ENCODE results near the gene SESN3.

SESN3 gene

DNA sequence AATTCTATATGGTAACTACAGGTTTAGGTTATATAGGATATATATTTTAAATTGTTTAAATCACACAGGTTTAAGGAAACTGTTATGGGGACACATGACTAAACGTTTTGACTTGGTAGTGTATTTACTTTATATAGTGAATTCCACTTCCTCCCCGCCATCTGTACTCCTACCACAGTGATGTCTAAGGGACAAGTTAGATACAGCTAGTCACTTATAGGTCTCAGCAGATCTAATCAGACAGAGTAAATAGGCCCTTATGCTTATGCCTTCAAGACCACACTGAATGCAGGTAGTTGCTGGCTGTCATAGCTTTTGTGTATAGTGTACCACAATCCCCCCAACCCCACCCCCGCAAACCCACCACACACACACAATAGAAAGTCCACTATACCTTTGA is 8.2 kb downstream of the SESN3 start:
- Histone ChIP-seq H3K9me2 (ENCODE audit: low read depth, low read length) (no peaks in the 10 kb centered on the region), H3K79me2 (ENCODE audit: insufficient read depth, low read length) (no peaks in the 10 kb centered on the region), H4K20me1 (ENCODE audit: insufficient read depth, low read length) (no peaks in the 10 kb centered on the region), H3F3A (ENCODE audit: insufficient read depth, low read length) (no peaks in the 10 kb centered on the region), H3K4me1 (ENCODE audit: insufficient read depth, low read length, severe bottlenecking) (no peaks in the 10 kb centered on the region), H3K9me3 (ENCODE audit: low read length) (no peaks in the 10 kb centered on the region), H3K4me3 (ENCODE audit: low read depth, low read length, poor library complexity, severe bottlenecking) (no peak overlapping the region), H3K27ac (ENCODE audit: low read depth, low read length, poor library complexity, severe bottlenecking) (no peak overlapping the region), H2AFZ (ENCODE audit: low read length) (no peak overlapping the region), H3K9ac (ENCODE audit: low read length) (no peak overlapping the region), H3K27me3 (ENCODE audit: insufficient read depth, low read length) (no peaks in the 10 kb centered on the region), H3K4me2 (ENCODE audit: low read length) (no peak overlapping the region), H3K36me3 (ENCODE audit: insufficient read depth, low read length) (peaks cover 6% of the 10 kb centered on the region; the same call in 1 of the 2 replicates)
- TF ChIP-seq CTCF (IDR thresholded peaks at IDR 0.05; ENCODE audit: low read length): no peak
- TF ChIP-seq EZH2 (IDR thresholded peaks at IDR 0.05; ENCODE audit: borderline replicate concordance, low read length): no peak

- H3K9me3 ChIP-seq (ENCODE audit: low read length): no peaks in the 10 kb centered on the region
These were observed 11.4 kb downstream of the SESN3 start for GRCh38 chr11:95219599-95219998.

DNA sequence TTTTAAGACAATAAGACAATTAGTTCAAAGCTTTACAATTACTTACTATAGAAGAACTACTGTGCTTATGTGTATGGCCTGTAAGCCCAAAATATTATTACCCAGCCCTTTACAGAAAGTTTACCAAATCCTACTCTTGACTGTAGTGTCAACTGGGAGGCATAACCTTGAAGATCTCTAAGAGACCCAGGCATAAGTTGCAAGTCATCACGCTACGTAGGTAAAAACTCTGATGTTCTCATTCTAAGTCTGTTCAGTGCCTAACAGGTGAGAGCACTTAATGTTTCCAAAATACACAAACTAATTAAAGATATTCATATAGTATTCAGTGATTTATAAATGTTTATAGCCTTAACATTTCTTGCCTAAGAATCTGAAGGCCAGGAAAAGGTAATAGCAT is 12.9 kb downstream of the SESN3 start:
- no peaks in the 10 kb centered on the region for H3K9me3 ChIP-seq (ENCODE audit: low read length)
- no peak overlapping the region for H3K4me2 ChIP-seq (ENCODE audit: low read length)
- no peaks in the 10 kb centered on the region for H3F3A ChIP-seq (ENCODE audit: insufficient read depth, low read length)
- no peaks in the 10 kb centered on the region for H3K9me2 ChIP-seq (ENCODE audit: low read depth, low read length)
- no peaks in the 10 kb centered on the region for H4K20me1 ChIP-seq (ENCODE audit: insufficient read depth, low read length)
- no peaks in the 10 kb centered on the region for H3K27me3 ChIP-seq (ENCODE audit: insufficient read depth, low read length)
- no peak for TF ChIP-seq EZH2 (IDR thresholded peaks at IDR 0.05; ENCODE audit: borderline replicate concordance, low read length)
- TF ChIP-seq CTCF (IDR thresholded peaks at IDR 0.05; ENCODE audit: low read length): no peak
- no peaks in the 10 kb centered on the region for H3K79me2 ChIP-seq (ENCODE audit: insufficient read depth, low read length)
- no peak overlapping the region for H2AFZ ChIP-seq (ENCODE audit: low read length)
- H3K27ac ChIP-seq (ENCODE audit: low read depth, low read length, poor library complexity, severe bottlenecking): no peak overlapping the region
- H3K9ac ChIP-seq (ENCODE audit: low read length): no peak overlapping the region
- H3K4me3 ChIP-seq (ENCODE audit: low read depth, low read length, poor library complexity, severe bottlenecking): no peak overlapping the region
- H3K36me3 ChIP-seq (ENCODE audit: insufficient read depth, low read length): no peaks in the 10 kb centered on the region
- no peaks in the 10 kb centered on the region for H3K4me1 ChIP-seq (ENCODE audit: insufficient read depth, low read length, severe bottlenecking)

More at GRCh38 chr11:95219599-95219998, 11.4 kb downstream of the SESN3 start:
- H3K9ac ChIP-seq (ENCODE audit: low read length): no peak overlapping the region
- H3K4me1 ChIP-seq (ENCODE audit: insufficient read depth, low read length, severe bottlenecking): no peaks in the 10 kb centered on the region
- no peaks in the 10 kb centered on the region for H3K79me2 ChIP-seq (ENCODE audit: insufficient read depth, low read length)
- H3K27ac ChIP-seq (ENCODE audit: low read depth, low read length, poor library complexity, severe bottlenecking): no peak overlapping the region
- no peaks in the 10 kb centered on the region for H4K20me1 ChIP-seq (ENCODE audit: insufficient read depth, low read length)
- no peaks in the 10 kb centered on the region for H3K9me2 ChIP-seq (ENCODE audit: low read depth, low read length)
- no peak for TF ChIP-seq CTCF (IDR thresholded peaks at IDR 0.05; ENCODE audit: low read length)
- no peak for TF ChIP-seq EZH2 (IDR thresholded peaks at IDR 0.05; ENCODE audit: borderline replicate concordance, low read length)
- no peaks in the 10 kb centered on the region for H3F3A ChIP-seq (ENCODE audit: insufficient read depth, low read length)
- no peaks in the 10 kb centered on the region for H3K27me3 ChIP-seq (ENCODE audit: insufficient read depth, low read length)
- H2AFZ ChIP-seq (ENCODE audit: low read length): no peak overlapping the region
- H3K4me2 ChIP-seq (ENCODE audit: low read length): no peak overlapping the region
- H3K4me3 ChIP-seq (ENCODE audit: low read depth, low read length, poor library complexity, severe bottlenecking): no peak overlapping the region
- H3K36me3 ChIP-seq (ENCODE audit: insufficient read depth, low read length): peaks cover 5% of the 10 kb centered on the region; the same call in 1 of the 2 replicates
